T47D (cell line): ENCODE results near the gene ADAM23.

Experiments used
- DNase-seq, 2 experiments: peaks; one replicate each; pipeline versions ENCODE4 v3.0.0 to v3.0.0-alpha.2; 2011 to 2012; ENCODE audit warnings: low read depth in 1 of 2, low spot score in 1 of 2
- JUND ChIP-seq: IDR thresholded peaks from 2 replicates; pipeline ENCODE4 v1.6.1; 2012; ENCODE audit warnings: low read depth
- in situ Hi-C: cut with HindIII; loops from 2 replicates; pipeline ENCODE4 v1.10.0; 2016; ENCODE audit warnings: low sequenced_read_pairs, low pct_unique_long_range_greater_than_20kb

The ADAM23 gene

GRCh38 chr2:206614811-206615210, 171.5 kb downstream of the ADAM23 start:
- in situ Hi-C loops: no loop called here
- DNase-seq: no peak
- no peak for TF ChIP-seq JUND

DNA sequence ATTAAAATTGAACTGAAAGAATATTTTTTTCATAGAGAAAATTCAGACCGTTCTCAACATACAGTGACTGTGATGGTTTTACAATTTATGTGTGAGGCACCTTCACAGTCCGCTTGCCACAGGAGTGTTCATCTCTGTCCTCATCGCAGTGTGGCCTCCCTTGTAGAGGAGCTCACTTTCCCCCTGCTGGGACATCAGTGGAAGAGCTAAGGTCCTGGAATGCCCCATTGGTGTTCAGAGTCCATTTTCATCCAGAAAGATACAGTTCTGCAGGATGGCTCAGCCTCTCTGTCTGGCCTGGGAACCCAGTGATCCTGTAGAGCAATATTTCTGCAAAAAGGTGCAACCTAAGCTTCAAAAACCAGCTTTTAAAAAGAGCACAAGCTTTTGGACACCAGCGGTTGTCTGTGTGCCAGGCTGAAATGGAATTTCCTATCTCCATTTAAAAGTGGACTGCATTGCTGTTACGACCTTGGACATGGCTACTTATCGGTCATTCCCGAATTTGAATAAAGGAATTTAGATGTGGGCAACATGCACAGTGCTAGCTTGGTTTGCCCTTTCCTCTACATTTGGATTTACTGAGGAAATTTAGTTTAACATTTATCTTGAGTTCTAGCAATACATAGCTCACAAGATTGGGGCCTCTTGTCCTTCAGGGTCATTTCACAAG, 172.2 kb downstream of the ADAM23 start:
- DNase-seq: no peak
- in situ Hi-C loops: no loop called here
- no peak for TF ChIP-seq JUND

DNA sequence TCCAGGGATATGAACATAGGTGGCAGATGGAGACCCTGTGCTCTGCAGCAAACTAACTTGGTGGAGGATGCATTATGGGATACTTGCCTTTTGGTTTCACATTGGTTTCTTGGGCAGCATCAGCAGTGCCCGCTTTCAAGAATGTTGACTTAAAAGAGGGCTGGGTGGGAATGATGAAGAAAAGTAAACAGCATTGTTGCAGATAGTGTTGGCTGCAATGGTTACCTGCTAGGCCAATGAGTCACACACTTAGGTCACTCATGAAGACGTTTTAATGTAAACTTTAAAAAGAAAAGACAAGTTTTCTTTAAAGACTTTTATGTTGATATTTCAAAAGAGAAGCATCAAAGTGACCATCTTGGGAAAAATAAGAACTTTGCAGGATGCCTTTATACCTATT, 172.8 kb downstream of the ADAM23 start:
- no peak for DNase-seq
- TF ChIP-seq JUND: no peak
- in situ Hi-C loops: no loop called here

DNA sequence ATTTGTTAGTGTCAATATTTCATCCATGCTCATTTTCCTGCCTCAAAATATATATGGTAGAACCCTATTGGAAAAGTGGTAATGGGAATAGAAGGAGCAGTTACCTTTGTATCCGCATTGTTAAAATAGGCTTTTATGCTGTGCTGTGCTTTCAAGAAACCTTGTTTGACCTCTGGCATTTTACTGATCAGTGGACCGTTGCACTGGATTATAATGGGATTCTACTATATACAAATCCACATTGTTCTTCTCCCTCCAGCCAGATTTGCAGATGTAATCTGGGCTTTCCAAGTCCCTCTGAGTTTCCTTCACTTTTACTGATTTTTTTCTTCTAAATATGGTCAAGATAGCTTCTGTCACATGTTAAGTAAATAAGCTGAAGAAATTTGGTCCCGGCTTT, 175.7 kb downstream of the ADAM23 start:
- in situ Hi-C loops: no loop called here
- no peak for TF ChIP-seq JUND
- no peak for DNase-seq

GRCh38 chr2:206626108-206626507, 182.8 kb downstream of the ADAM23 start:
- in situ Hi-C loops: no loop called here
- no peak for DNase-seq
- no peak for TF ChIP-seq JUND

DNA sequence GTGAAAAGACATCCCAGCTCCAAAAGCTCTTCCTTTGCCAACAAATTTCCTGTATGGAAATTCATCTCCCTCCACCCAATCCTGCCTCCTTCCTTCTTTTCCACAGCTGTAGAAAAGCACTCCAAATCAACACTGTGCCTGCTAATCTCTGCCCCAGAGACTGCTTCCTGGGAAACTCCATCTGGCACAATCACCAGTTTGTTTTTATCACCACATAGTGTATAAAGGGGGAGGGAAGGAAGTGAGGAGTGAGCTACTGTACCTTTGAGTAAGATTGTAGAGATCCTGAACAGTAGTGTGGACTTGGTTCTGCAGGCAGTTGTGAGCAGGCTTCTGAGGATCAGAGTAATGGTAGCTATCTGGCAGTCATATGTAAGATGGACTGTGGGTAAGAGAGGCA, 184.3 kb downstream of the ADAM23 start:
- in situ Hi-C loops: no loop called here
- no peak for TF ChIP-seq JUND
- no peak for DNase-seq

DNA sequence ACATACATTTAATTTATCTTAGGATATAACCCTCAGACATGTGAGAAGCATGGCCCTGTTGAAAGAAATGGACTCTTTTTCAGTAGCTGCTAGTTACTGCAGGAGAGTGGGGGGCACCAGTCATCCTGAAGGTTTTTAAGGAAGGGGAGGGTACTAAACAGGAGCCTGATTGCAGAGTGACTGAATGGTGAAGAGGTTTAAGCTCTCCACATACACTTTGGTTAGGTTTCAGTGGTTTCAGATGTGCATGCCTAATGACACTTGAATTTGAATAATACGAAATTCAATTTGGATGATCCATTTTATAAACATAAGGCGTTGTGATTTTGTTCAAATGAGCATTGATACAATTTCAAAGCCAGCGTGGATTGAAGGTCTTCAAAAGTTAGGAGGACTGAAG, 188.0 kb downstream of the ADAM23 start:
- no peak for TF ChIP-seq JUND
- DNase-seq: no peak
- in situ Hi-C loops: no loop called here

GRCh38 chr2:206635015-206635414, 191.7 kb downstream of the ADAM23 start:
- no peak for DNase-seq
- in situ Hi-C loops: no loop called here
- TF ChIP-seq JUND: no peak

DNA sequence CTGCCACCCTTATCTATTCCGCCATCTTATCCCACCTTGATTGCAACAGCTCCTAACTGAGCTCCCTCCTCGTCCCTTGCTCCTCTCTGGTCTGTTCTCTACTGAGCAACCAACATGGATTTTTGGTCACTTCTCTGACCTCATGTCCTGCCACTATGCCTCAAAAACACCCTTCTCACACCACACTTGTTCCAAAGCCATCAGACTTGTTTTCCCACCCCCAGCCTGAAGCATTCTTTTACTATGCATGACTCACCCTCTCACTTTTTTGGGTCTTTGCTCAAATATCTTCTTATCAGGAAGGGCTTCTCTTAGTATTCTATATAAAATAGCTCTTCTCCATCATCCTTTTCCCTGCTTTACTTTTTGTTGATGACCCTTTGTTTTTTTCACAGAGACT, 196.3 kb downstream of the ADAM23 start:
- TF ChIP-seq JUND: no peak
- in situ Hi-C loops: no loop called here
- DNase-seq: no peak

GRCh38 chr2:206641226-206641625, 197.9 kb downstream of the ADAM23 start:
- no peak for TF ChIP-seq JUND
- no peak for DNase-seq
- in situ Hi-C loops: no loop called here

GRCh38 chr2:206642075-206643025, 199.0 kb downstream of the ADAM23 start, which contains the start of gene FAM237A:
Gene FAM237A, plus strand, starts transcription at chr2:206642487. Its CDS starts 1,750 bp downstream, at chr2:206644237.
- in situ Hi-C loops: no loop called here
- no peak for TF ChIP-seq JUND
- DNase-seq: peak; percentile 58 to 76

- no peak for TF ChIP-seq JUND
- DNase-seq: no peak
- in situ Hi-C loops: no loop called here
Measured at GRCh38 chr2:206647985-206648384, 204.7 kb downstream of the ADAM23 start.

DNA sequence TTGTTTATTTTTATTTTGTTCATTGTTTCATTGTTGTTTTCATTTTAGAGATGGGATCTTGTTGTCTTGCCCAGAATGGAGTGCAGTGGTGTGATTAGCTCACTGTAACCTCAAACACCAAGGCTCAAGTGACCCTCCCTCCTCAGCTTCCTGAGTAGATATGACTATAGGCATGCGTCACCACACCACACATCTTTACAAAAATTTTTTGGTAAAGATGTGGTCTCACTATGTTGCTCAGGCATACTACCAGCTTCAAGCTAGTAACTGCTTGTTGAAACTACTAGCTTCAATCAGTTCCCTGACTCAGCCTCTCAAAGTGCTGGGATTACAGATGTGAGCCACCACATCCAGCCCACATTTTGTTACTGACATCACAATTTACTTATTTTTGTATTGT, 213.8 kb downstream of the ADAM23 start:
- in situ Hi-C loops: no loop called here
- DNase-seq: no peak
- TF ChIP-seq JUND: no peak
